NCI-H345 treated with DMSO at 0.1 percent for 48 hours (cell line): ENCODE measurements around the gene ATP8A1.
"Not testable (repeated sequence)": the region's sequence is repeated elsewhere in the genome, so short reads cannot be mapped to it uniquely, and the experiment has no call there.

Experiments
- DNase-seq: peaks from one replicate; lab custom pipeline; 2025; ENCODE audit not compliant: unreplicated experiment; lab: John Stamatoyannopoulos, UW

ATP8A1 gene

DNA sequence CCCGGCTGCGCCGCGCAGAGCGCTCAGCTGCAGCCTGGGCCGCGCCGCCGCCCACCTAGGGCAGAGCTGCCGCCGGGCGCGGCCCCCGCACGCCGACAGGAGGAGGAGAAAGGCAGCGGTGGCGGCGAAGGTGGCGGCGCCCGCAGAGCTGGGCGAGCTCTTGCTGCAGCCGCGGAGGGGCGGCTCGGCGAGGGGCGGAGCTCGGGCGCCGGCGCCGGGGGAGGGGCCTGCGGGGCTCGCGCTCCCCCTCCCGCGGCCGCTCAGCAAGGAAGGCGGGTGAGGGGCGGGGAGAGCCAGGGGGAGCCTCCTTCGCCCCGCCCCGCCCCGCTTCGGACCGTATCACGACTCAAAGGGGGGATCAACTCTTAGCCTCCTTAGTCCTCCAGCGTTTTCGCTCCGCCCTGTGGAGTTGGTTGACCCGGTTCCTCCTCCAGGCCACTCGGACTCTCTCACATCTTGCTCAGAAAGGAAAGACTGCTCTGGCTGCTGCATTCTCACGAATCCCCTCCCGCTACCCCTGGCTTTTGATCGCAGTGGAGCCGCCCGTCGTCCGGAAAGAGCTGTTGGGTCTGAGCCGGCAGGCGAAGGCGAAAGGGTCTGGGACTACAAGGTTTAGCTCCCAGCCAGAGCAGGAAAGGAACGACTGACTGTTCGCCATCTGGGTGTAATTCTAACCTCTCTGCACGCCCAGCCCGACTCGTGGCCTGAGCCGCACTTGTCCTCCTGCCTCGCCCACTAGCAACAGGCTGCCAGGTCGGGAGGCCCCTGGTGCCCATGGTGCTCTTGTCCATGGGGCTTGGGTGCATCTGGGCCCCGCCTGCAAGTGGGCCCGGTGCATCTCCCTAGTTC is at the start of gene ATP8A1:
Gene ATP8A1 (minus strand): TSS at position 162 of the 849 bp plus-strand sequence. CDS start 232 bp downstream, outside the sequence.
- DNase-seq: peak; percentile 74

DNA sequence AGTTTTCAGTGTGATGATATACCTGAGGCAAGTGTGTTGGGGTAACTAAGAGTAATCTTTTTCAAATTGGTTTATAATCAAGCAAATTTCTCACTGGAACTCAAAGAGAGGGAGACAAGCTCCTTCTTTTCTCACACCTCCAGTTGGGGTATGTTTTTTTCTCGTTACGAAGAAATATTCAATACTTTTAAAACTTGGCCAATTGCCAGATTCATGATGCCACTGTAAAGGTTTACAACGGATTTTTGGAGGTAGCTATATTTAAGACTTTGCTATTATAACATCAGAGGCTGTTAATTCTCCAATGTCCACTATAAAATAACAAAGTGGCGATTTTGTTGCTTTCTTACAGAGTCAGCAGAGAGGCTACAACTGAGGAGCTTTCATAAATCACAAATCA is 49.2 kb upstream of the ATP8A1 start:
- no peak for DNase-seq

DNA sequence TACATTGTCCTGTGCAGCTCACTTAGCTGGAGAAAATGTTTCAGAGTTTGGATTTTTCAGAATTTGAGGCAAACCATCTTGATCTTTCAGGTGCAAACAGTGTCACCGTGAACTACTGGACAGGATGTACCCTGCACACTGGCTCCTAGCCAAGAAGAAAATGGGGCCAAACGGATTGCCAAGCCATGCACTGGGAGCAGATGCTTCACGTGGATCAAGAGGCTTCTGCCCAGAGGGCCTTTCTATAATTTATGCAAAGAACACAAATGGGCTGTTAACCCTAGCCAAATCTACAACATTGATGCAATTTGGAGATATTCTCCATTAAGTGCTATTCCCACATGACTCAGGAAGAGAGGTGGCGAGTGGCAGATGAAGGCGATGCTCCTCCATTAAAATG is 46.9 kb upstream of the ATP8A1 start:
- no peak for DNase-seq

DNA sequence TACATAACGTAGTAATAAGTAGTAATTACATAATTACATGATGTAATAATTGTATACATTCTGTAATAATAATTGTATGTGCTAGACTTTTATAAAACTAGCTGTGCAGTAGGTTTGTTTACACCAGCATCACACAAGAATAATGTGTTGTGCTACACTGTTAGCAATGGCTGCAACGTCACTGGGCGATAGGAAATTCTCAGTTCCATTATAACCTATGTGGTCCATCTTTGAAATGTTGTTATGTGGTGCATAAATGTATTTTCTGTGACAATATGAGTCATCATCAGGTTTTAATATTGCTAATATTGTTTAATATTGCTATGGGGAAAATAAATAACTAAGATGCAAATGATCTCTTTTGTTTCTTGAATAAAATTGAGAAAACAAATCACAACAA is 46.0 kb upstream of the ATP8A1 start:
- no peak for DNase-seq

- not testable (repeated sequence) for DNase-seq
Observed at GRCh38 chr4:42701780-42702179, 44.9 kb upstream of the ATP8A1 start.

- no peak for DNase-seq
Observed at GRCh38 chr4:42690537-42690936, 33.6 kb upstream of the ATP8A1 start.

DNA sequence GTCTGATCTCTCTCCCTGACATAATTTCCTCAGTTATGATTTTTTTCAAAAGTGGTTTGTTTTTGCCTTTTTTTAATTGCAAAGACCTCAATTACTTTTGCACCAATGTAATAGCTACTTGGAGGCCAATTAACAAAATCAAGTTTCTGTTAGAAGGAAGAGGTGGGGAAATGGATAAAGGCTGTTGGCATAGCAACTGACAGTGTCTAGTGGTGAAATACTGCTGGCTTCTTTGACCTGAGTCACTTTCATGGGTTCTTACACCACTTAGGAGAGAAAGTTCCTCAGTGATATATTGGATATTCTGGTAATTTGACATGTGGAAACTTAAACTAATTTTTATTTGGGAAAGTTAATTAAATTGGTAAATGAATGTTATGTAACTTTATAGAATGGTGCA is 26.5 kb upstream of the ATP8A1 start:
- DNase-seq: no peak

- DNase-seq: no peak
Observed at GRCh38 chr4:42678512-42678911, 21.6 kb upstream of the ATP8A1 start.

- no peak for DNase-seq
Observed at GRCh38 chr4:42676066-42676951, 19.4 kb upstream of the ATP8A1 start.

DNA sequence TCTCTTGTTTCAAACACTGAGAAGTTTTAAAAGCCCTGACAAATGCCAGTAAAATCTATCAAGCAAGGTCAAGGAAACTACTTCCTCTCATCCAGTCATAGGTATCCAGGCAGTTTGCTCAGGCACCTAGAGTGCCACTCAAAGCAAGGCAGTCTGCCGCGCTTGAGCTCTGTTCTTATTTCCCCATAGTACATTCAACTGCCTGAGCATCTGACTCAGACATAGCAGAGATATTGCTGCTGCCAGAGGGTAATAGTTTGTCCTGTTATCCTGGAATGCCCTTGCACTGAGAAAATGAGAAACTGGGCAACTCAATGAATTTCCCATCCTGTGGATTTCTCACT is 16.1 kb upstream of the ATP8A1 start:
- DNase-seq: no peak

- no peak for DNase-seq
Observed at GRCh38 chr4:42672359-42673081, 15.6 kb upstream of the ATP8A1 start.

DNA sequence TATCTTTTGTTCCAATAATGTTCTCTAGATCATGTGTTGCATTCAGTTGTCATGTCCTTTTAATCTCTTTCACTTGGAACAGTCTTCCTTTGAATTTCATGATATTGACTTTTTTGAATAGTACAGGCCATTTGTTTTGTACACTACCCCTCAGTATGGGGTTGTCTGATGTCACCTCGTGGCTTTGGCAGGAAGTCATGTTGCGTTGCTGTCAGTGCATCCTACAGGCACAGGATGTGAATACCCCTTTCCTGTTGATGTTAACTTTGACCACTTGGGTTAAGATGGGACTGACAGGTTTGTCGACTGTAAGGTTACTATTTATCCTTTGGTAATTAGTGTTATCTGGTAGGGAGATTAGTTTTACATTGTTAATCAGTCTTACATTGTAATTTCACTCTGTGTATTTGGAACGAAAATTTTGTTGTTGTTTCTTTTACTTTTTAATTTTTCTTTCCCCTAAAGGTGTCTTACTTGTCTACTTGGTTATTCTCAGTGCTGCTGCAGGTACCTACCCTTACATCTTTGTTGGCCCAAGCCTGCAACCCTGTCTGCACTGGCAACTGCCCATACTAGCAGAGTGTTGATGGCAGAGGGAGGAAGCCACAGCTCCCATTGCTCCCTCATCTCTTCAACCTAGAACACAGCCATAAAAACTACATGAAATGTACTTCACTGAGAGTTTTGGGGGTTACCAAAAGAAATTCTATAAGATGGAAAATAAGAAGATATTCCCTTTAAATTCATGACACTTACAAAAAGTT is 14.7 kb upstream of the ATP8A1 start:
- no peak for DNase-seq

DNA sequence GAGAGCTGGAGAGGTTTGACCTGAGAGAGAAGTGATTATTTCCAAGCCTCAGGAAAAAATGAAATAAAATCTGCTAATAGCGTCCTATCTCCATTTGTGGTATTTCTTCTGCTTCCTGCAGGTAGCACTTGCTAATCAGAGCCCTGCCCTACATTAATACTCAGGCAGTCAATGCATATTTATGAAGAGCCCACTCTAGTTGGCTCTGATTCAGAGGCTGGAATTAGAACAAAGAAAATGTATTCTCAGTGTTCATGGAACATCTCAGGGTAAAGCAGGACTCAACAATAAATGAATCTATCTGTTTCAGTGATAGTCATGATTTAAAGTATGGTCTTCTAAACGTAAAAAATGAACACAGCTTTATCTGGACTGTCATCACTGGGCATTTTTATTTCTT is 1.4 kb upstream of the ATP8A1 start:
- DNase-seq: no peak

DNA sequence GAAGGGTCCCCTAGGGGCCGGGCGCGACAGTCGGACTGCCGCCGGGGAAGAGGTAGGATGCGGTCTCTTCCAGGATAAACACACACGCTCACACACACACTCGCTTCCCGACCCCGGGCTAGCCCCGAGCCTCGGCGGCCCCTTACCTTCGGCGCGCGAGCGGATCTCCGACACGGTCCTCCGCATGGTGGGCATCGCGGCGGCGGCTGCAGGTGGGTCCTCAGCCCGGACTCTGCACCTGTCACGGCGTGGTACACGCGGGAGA is 294 bp downstream of the ATP8A1 start:
- DNase-seq: no peak

DNA sequence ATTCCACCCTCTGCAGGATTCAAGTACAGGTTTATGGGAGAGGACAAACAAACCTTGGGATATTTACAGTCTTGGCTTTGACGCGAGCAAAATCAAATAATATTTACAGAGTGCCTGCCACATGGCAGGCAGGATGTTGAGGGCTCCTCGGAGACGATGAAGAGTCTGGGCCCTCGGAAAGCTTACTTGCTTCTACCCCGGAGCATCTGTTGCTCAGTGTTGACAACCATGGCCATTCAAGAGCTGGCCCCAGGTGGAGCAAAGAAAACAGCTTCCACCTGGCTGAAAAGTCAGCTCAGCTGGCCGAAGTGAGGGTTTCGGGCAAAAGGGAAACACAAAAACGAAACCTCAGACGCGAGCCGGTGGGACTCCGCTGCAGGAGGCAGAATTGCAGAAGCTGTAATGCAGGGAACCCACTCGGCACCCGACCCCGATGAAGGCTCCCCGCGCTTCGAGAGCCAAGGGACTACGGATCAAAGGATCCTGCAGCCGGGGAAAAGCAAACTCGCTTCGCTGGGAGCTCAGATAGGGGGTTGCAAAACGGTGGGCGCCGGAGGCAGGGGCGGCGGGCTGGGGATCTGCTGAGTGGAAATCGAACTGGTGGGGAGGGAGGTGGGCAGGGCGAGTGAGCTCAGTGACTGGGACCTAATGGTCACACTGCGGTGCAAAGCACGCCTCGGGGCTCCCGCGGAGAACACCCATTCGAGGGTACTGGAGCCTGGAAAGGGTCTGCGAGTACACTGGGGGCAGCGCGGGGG is 805 bp downstream of the ATP8A1 start:
- DNase-seq: no peak

GRCh38 chr4:42655269-42655637 is 1.7 kb downstream of the ATP8A1 start:
- DNase-seq: no peak

DNA sequence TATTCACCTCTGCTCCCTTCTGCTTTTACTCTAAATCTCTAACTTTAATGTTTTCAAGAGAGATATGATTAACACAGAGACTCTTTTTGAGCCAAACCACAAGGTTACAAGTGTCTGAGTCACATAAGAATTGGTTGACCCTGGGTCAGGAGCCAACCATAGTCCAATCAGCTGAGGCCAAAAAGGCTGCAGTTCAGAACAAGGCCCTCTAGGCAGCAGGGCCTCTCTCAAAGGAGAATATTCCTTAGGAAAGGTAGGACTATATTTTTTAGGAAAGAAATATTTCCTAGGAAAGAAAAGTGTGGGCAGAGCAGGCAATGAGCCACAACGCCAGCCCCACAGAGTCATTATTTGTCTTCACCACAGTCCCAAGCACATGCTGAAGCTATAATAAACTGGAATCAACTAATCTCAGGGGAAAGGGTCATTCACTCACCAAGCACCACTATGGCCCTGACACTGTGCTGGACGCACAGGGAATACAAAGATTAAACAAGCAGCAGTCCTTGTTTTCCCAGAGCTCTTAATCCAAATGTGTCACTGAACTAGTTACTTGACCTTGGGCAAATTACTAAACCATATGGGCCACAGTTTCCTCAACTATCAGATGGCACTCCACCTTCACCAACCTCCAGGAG is 2.2 kb downstream of the ATP8A1 start:
- no peak for DNase-seq

DNA sequence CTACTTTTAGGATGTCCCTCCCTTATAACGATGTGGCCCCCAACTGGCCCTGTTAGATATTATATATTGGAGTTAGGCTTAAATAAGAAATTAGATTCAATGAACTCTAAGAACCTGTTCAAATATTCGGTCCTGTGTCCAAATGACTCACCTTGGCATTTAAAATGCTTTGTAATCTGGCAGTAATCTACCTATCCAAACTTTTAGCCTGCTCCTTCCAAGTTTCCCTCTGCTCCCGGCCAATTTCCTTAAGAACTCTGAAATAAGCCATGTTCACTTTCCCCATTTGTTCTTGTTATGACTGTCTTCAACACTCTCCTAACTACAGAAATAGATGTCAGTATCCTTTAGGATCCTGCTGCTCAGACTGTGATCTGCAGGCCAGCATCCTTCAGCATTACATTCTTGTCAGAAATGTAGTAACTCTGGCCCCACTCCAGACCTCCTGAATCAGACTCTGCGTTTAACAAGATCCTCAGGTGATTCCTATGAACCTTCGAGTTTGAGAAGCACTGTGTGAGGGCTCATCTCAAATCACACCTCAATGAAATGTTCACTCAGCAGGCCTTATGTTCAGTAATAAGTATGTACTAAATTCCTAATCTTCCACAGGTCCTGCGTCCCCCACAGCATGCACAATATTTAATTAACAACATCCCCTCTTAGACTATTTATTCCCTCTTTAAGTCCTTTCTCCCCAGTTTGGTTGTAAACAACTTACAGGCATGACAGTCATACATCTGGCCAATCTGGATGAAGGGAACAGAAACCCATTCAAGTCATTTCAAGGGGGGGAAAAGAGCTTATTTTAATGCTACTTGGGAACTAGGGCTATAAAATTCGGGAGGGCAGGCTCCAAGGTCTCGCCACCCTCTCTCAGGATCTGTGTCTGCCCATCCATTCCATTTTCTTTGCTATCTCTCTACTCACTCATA is 3.0 kb downstream of the ATP8A1 start:
- no peak for DNase-seq
